GM10266 (cell line): ENCODE results near the gene UBE2D2.

ENCODE experiments used
- DNase-seq: peaks from one replicate; pipeline ENCODE4 v3.0.0; 2012; ENCODE audit errors: extremely low spot score
- TF ChIP-seq, protein P1 (sequence below): IDR thresholded peaks from 2 replicates; pipeline ENCODE4 v1.5.1; 2012; ENCODE audit warnings: mild to moderate bottlenecking, low read depth; ENCODE audit not compliant: control insufficient read depth, insufficient read depth; ENCODE audit errors: missing control alignments

UBE2D2 gene

DNA sequence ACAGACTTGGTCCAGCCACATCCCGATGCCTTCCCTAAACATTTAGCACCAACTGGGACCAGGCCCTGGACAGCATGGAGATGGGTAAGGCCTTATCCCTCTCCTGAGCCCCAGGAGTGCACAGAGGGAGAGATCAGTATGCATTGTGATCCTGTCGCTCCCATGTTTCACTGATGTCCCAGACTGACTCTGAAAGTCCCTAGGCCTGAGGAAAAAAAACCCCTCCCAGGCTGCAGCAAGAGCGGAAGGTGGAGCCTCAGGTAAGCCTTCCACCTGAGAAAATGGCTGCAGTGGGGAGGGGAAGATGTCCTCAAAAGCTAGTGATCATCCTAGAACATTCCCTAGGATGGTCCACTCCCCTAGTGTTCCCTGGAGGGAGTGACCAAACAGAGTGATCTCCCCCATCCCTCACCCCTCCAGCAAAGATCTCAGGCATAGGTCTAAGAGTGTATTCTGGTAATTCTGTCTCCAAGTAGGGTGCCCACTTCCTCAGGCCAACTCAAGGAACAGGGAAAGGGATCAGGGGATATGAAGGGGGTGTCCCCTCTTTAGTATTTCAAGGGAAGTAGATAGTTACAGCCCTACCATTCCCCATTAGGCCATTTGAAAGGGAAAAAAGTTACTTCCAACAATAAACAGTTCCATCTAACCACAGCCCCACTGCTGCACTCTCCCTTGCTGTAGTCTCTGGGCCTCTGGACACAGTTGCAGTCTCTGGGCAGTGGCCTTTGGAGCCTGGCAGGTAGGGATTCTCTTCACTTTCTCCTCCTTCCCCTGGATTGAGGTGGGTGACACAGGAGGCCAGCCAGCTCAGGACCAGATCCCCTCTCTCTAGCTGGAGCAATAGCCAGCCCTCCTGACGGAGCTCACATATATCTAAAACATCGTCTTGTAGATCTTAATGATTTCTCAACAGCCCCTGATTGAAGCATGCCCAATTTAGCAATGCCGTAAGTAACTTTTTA, 80.3 kb downstream of the UBE2D2 start:
- TF ChIP-seq, protein P1, sequence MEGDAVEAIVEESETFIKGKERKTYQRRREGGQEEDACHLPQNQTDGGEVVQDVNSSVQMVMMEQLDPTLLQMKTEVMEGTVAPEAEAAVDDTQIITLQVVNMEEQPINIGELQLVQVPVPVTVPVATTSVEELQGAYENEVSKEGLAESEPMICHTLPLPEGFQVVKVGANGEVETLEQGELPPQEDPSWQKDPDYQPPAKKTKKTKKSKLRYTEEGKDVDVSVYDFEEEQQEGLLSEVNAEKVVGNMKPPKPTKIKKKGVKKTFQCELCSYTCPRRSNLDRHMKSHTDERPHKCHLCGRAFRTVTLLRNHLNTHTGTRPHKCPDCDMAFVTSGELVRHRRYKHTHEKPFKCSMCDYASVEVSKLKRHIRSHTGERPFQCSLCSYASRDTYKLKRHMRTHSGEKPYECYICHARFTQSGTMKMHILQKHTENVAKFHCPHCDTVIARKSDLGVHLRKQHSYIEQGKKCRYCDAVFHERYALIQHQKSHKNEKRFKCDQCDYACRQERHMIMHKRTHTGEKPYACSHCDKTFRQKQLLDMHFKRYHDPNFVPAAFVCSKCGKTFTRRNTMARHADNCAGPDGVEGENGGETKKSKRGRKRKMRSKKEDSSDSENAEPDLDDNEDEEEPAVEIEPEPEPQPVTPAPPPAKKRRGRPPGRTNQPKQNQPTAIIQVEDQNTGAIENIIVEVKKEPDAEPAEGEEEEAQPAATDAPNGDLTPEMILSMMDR: no peak
- DNase-seq: peak; percentile 9

DNA sequence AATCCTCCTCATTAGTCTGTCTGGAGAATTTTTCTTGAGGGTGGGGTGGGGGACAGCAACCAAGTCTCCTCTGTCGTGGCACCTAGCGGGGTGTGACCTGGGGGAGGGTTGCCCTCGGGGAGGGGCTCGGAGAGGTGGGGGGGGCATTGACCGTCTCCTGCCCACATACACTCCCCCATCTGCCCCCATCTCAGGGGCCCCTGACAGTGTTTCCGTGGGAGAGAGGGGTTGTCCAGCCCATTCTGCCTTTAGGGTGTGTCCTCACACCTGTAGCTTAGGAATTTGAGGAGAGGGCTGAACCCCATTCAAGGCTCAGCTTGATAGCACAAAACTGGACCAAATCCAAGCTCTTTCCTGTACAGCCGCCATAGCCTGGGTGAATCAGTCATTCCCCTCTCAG, 81.1 kb downstream of the UBE2D2 start:
- TF ChIP-seq, protein P1: no peak
- DNase-seq: no peak

DNA sequence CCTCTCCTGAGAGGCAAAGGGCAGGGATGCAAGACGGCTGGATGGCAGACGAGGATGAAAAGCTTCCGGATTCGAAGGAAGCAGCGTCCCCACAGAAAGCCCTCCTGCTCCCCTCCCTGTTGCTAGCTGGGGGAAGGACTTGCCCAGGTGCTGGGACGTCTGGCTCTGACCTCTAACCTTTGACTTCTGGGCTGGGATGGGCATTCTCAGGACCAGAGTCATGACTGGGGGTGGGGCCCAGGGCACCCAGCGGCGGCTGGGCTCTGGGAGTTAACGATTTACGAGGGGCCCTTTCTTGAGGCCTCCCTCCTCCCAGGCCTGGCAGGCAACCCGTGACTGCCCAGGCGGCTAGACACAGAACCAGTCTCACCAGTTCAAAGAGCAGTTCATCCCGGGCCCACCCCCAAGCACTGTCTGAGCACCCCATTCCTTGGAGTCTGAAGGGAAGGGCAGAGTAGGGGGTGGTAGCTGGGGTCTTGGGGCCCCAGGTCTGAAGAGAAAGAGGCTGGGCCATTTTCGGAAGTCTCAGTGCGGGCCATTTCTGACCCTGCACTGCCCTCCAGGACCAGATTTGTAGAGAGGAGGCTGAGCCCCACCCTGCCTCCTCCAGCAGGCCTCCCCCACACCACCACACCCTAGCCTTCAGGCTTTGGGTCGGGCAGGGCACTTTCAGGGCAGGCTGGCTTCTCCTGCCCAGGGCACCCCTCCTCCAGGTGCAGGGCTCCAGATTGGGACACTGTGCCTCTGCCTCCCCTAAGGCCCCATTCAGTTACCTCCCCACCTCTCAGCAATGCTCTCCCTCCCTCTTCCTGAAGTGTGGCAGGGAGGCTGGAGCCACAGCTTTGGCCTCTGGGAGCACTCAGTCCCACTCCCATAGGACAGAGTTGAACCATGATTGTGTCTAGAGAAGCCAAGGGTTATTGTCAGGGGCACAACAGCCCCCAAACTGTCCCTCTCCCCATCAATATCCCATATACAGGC, 82.0 kb downstream of the UBE2D2 start:
- DNase-seq: peak; percentile 10
- TF ChIP-seq, protein P1: no peak

DNA sequence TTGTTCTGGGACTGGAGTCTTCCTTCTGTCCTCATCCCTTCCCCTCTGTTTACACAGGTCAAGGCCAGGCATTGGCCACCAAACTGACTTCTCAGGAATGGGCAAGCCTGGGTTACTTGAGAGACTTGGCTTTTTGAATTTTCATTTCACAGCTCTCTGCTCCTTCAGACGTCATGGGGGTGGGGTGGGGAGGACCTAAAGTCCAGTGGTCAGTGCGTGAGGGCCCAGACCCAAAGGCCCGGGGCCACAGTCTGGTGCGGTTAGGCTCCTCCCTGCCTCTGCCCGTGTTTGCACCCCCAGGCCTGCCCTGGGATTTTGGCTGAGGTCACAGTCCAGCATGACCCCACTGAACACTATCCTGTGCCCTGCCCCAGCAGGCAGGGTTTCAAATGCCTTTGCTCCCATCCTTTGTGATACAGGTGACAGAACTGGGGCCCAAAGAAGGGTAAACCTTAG, 82.9 kb downstream of the UBE2D2 start:
- peak; percentile 2 for DNase-seq
- TF ChIP-seq, protein P1: no peak

DNA sequence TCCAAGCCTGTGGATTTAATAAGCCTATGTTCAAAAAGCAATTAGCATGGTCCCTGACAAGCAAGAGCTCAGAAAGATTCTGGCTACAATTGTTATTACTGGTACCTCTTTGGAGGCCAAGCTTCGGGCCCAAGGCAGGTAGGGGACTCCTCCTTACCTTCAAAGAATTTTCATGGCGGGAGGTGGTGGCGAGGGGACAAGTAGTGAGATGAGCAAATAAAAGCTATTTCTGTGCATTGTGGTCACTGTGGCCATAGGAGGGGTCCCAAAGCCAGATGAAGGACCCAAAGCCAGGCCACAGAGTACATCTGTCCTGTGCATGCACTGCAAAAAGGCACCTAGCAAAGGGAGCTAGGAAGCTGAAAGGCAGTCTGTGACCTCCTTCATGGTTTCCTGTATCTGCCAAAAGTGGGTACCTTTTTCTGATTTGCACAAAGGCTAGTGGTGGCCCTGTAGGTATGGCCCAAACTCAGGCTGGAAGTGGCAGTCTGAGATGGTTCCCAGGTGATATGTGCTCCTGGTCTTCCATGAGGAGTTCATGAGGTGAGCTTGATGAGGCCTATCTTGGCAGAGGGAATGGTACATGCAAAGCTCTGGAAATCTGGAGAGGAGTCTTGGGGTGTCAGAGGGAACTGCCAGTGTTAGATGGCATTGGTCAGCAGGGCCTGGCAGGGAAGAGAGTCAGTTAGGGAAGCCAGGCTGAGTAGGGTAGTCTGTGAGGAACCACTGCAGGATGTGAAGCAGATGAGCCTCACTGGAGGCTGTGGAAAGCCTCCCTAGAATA, 83.7 kb downstream of the UBE2D2 start:
- TF ChIP-seq, protein P1: no peak
- DNase-seq: no peak

DNA sequence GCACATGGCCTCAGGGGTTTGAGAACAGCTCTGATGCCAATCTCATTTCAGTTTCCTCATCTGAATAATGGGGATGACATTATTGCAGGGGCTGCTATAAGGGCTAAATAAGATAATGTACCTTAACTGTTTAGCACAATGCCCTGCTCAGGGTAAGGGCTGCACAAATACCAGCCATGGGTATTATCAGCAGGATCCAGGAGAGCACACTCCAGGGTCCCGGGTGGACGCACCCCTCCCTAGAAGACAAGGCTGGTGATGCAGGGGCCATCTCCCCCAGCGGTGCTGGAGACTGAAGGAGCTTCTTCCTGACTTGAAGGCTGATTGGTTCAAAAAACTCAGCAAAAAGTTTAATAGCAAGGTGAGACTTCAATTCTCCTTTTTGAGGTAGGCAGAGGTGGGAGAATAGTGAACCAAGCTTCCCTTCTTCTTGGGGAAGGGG, 84.3 kb downstream of the UBE2D2 start:
- no peak for DNase-seq
- TF ChIP-seq, protein P1: no peak
